GM10266 (cell line): ENCODE data around the gene CUL9.

ENCODE experiments used
- DNase-seq: peaks from one replicate; pipeline ENCODE4 v3.0.0; 2012; ENCODE audit errors: extremely low spot score
- TF ChIP-seq, protein P1 (sequence below): IDR thresholded peaks from 2 replicates; pipeline ENCODE4 v1.5.1; 2012; ENCODE audit warnings: mild to moderate bottlenecking, low read depth; ENCODE audit not compliant: control insufficient read depth, insufficient read depth; ENCODE audit errors: missing control alignments

CUL9 gene

DNA sequence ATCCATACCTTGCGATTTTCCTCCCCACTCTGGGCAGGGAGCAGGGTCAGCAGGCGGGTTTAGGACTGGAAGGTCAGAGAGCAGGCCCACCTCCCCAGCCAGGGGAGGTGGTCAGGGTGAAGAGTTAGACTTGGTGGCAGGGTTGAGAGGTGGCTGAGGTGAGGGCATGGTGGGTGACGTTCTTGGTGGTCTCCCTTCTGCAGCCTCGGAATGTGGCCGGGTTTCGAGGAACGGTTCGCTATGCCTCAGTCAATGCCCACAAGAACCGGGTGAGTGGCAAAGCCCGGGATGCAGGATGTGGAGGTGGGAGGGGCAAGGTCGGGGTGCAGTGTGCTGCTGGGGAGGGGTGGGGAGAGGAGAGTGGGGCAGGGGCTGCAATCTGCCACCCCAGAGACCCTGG lies 72.8 kb downstream of the CUL9 start:
- no peak for DNase-seq
- TF ChIP-seq, protein P1, sequence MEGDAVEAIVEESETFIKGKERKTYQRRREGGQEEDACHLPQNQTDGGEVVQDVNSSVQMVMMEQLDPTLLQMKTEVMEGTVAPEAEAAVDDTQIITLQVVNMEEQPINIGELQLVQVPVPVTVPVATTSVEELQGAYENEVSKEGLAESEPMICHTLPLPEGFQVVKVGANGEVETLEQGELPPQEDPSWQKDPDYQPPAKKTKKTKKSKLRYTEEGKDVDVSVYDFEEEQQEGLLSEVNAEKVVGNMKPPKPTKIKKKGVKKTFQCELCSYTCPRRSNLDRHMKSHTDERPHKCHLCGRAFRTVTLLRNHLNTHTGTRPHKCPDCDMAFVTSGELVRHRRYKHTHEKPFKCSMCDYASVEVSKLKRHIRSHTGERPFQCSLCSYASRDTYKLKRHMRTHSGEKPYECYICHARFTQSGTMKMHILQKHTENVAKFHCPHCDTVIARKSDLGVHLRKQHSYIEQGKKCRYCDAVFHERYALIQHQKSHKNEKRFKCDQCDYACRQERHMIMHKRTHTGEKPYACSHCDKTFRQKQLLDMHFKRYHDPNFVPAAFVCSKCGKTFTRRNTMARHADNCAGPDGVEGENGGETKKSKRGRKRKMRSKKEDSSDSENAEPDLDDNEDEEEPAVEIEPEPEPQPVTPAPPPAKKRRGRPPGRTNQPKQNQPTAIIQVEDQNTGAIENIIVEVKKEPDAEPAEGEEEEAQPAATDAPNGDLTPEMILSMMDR = no peak

DNA sequence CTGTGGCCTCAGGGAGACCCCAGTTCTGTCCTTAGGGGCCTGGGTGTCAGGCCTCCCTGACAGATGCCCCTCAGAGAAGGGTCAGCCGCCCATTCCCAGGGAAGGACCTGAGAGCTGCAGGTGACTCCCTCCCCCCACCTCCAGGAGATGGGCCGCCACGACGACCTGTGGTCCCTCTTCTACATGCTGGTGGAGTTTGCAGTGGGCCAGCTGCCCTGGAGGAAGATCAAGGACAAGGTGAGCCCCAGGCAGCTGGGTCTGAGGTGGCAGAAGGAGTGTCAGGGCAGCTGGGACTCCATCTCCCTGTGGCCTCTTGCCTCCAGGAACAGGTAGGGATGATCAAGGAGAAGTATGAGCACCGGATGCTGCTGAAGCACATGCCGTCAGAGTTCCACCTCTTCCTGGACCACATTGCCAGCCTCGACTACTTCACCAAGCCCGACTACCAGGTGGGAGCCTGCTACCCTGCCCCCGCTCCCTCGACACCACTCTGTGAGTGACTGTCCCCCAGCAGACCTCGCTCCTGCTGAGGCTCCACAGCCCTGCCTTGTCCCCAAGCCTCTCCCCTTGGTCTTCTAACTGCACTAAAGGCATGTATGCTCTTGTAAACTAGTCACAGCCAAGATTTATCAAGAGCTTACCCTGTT lies 73.5 kb downstream of the CUL9 start:
- no peak for DNase-seq
- TF ChIP-seq, protein P1 = no peak

DNA sequence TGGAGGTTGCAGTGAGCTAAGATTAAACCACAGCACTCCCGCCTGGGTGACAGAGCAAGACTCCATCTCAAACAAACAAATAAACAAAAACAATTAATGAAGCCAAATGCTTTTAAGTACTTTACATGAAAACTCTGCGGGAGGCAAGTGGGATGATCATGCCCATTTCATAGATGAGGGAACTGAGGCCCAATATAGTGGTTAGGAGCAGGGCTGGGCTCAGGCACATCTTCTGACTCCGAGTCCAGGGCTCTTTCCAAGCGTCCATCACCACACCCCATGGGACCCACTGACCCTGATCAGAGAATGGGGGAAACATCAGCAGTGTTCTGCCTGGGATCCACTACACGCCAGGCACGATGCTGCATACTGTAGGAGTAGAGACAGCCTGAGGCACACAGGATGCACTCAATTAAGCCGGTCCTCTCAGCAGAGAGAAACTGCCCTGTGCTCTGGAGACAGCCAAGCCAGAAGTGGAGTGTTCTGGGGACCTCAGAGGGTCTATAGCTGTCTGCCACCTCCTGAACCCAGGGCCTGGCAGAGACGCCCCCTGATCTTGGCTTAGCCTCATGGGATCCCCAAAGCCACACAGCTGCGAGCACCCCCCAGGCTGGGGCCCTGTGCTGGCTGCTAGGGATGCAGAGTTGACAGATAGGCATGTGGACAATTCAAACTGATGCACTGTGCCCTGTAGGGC lies 74.8 kb downstream of the CUL9 start:
- DNase-seq = no peak
- TF ChIP-seq, protein P1 = no peak

DNA sequence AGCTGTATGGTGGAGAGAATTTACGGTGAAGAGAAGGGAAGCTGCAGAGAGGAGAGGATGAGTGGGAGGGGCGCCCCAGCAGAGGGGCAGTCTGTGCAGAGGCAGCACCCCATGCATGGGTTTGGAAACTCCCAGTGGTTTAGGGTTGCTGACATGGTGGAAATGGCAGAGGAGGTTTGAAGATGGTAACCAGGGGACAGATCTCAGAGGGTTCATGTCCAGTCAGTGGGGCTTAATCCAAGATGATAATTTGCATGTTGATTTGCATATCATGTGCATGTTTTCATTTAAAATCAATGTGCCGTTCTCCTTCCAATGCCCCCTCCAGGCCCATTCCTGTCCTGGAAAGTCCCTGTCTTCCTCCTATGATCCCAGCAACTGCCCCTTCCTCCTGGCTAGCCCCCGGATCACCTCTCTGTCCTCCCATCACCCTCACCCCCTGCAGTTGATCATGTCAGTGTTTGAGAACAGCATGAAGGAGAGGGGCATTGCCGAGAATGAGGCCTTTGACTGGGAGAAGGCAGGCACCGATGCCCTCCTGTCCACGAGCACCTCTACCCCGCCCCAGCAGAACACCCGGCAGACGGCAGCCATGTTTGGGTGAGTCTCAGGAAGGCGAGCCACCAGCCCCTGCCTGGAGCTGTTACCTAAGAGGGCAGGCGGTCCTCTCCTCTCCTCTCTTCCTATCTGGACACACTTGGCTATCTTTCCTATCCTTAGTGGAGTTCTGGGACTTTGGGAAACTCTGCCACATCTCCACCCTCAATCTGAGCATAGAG lies 75.6 kb downstream of the CUL9 start:
- TF ChIP-seq, protein P1 = no peak
- DNase-seq = no peak

DNA sequence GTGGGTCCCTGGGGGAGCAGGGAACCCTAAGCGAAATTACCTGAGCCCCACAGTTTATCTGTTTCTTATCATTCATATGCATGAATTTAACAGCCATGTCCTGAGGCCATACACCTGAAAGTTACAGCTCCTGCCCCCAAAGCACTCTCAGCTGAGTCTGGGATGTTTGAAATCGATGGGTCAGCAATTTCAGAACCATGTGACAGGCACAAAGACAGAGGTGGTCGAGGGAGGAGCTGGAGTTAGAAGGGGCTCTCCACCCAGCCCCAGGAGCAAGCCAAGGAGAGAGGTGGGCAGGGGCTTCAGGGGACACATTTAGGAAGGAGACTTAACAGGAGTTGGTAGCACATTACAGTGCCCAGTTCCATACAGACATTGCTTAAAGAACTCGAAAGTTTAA lies 76.2 kb downstream of the CUL9 start:
- no peak for DNase-seq
- TF ChIP-seq, protein P1 = no peak

DNA sequence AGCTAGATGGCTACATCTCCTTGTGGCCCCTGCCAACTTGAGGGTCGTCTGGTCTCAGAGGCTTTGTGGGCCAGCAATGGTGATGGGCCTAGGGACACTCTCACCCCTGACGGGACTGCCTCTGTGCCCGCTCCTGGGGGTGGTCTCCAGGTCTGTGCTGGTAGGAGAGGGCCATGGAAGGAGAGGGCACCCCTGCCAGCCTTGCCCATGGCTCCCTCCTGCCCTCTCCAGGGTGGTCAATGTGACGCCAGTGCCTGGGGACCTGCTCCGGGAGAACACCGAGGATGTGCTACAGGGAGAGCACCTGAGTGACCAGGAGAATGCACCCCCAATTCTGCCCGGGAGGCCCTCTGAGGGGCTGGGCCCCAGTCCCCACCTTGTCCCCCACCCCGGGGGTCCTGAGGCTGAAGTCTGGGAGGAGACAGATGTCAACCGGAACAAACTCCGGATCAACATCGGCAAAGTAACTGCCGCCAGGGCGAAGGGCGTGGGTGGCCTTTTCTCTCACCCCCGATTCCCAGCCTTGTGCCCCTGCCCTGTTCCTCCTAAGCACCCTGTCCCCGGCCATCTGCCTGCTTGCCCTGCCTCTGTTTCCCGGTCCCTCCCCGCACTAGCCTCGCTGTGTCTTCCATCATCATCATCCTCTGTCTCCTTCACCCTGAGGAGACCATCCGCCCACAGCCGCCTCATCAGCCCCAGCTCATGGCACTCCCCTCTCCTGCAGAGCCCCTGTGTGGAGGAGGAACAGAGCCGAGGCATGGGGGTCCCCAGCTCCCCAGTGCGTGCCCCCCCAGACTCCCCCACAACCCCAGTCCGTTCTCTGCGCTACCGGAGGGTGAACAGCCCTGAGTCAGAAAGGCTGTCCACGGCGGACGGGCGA lies 77.1 kb downstream of the CUL9 start:
- no peak for DNase-seq
- TF ChIP-seq, protein P1 = no peak
